HG02852 (cell line): ENCODE measurements around the gene CD52.
"Not testable (repeated sequence)": the region's sequence is repeated elsewhere in the genome, so short reads cannot be mapped to it uniquely, and the experiment has no call there.

Source experiments
- ATAC-seq: cut with Tn5 transposase; IDR thresholded peaks from one replicate; pipeline ENCODE4 v1.9.1; 2021; ENCODE audit warnings: mild to moderate bottlenecking, moderate library complexity; ENCODE audit not compliant: unreplicated experiment

The CD52 gene

GRCh38 chr1:26327956-26328362, 10.2 kb downstream of the CD52 start:
- no peak for ATAC-seq

GRCh38 chr1:26328597-26328996, 10.8 kb downstream of the CD52 start:
- ATAC-seq = no peak

- ATAC-seq = not testable (repeated sequence)
Measured at GRCh38 chr1:26329380-26329779, 11.6 kb downstream of the CD52 start.

- no peak for ATAC-seq
Measured at GRCh38 chr1:26330276-26330675, 12.5 kb downstream of the CD52 start.

DNA sequence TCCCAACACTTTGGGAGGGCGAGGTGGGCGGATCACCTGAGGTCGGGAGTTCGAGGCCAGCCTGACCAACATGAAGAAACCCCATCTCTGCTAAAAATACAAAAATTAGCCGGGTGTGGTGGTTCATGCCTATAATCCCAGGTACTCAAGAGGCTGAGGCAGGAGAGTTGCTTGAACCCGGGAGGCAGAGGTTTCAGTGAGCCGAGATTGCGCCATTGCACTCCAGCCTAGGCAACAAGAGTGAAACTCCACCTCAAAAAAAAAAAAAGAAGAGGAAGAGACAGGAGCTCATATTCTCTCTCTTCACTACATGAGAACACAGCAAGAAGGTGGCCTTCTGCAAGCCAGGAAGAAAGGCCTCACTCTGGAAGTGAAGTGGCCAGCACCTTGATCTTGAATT, 15.6 kb downstream of the CD52 start:
- ATAC-seq = not testable (repeated sequence)

DNA sequence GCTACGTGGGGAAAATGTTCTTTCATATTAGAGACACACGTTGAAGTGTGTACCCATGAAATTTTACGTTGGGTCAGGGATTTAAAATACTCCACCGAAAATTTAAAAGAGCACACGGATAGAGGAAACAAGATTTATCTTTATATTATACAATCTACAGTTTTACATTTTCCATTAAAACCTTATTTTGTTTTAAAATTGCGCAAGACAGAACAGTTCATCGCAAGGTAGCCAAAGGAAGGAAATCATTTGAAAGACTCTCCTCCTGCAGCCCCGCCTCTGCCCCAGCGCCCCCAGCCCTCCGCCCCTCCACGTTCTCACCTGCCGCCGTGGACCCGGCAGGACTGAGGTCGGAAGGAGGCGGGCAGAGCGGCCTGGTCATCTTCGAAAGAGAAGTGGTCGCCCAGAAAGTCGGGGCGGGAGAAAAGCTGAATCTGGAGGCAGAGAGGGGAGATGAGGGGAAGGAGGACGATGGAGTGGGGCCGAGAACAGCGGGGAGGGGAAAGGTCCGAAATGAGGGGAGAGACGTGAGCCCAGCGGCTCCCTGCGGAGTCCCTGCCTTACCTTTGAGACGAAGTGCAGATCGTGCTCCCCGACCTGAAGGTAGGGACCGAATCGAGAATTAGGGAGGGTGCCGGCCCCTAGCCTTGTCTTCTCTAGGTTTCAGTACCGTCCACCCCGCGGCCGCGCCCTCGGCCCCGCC, 18.2 kb downstream of the CD52 start:
- ATAC-seq = no peak

DNA sequence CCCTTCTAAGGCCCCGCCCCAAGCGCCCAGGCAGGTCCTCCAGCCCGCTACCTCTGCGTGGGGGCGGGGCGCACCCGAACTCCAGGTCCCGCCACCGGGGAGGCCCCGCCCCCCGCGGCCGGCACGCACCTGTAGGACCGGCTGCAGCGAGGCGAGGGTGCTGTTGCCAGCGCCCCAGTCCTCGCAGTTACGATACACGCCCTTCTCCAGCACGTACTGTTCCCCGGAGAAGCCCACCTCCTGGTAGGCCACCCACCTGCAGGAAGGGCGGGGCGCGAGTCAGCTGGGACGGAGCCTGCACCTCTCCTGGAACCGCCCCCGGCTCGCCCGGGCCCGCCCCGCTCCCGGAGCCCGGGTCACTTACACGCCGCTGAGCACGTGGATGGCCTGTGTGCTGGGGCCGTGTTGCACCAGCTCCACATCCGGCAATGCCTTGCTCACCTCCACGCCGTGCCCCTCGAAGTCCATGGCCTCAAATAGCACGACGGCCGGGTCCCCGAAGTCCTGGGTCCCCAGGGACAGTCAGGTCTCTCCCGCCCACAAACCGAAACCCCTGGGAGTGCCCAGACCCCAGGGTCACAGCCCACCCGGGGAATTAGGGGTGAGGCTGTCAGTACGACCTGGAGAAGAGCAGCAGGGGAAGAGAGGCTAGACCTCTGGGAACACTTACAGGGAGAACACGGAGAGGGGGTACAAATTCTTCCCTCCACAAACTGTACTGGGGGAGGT, 18.9 kb downstream of the CD52 start:
- peak; percentile 60 for ATAC-seq

- ATAC-seq = no peak
Measured at GRCh38 chr1:26337206-26337535, 19.4 kb downstream of the CD52 start.

- no peak for ATAC-seq
Measured at GRCh38 chr1:26337625-26338024, 19.9 kb downstream of the CD52 start.

DNA sequence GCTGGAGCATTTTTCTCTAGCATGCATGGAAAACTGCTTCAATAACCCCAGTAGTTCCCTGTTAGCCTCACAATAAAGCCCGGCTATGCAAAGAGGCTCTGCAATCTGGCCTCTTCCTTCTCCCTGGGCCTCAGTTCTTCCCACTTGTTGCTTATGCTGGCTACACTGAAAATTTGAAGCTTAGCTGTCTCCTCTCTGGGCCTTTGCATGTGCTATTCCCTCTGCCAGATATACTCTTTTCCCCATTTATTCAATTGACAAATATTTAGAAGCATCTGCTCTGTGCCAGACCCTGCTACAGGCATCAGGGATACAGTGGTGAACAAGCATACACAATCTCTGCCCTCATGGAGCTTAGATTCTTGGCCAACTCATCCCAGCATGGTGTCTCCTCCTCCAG, 20.9 kb downstream of the CD52 start:
- ATAC-seq = no peak

DNA sequence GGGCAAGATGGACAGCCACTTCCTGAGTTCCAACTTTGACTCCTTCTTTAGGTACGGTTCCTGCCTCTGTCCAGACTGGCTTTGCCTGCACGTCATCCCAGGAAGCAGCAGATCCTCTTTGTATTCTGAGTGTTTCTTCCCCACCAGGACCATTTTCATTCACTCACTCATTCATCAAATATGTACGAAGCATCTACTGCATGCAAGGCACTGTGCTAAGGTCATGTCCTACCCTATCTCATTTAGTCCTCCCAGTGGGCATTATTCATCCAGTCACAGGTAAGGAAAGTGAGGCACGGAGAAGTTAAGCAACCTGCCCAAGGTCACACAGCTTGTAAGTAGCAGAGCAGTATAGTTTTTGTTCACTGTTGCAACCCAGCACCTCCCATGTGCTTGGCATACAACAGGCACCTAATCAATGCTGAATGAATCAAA, 22.3 kb downstream of the CD52 start:
- no peak for ATAC-seq

- no peak for ATAC-seq
Measured at GRCh38 chr1:26344147-26344920, 26.6 kb downstream of the CD52 start.

GRCh38 chr1:26345718-26346117, 28.0 kb downstream of the CD52 start:
- no peak for ATAC-seq

GRCh38 chr1:26346274-26347033, 28.7 kb downstream of the CD52 start:
- no peak for ATAC-seq

DNA sequence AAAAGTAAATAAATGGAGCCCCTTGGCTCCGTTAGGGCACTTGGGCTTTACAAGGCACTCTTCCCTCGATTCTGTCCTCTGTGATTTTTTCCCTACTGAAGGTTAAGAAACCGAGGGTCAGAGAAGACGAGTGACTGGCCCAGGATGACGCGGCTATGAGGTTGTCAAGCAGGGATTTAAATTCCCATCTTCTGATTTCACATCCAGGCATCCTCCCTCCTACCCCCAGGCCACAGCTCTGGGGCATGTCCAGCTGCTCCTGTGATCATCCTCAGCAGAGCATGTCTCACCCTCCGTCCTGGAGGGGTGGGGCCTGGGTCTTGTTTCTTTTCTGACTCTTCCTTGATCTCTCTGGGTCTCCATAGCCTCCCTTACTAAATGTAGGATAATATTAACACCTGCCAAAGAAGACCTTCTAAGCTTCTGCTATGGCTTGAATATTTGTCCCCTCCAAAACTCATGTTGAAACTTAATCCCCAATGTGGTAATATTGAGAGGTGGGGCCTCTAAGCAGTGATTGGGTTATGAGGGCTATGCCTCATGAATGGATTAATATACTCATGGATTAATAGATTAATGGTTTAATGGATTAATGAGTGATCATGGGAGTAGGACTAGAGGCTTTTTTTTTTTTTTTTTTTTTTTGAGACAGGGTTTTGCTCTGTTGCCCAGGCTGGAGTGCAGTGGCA, 31.6 kb downstream of the CD52 start:
- ATAC-seq = no peak

DNA sequence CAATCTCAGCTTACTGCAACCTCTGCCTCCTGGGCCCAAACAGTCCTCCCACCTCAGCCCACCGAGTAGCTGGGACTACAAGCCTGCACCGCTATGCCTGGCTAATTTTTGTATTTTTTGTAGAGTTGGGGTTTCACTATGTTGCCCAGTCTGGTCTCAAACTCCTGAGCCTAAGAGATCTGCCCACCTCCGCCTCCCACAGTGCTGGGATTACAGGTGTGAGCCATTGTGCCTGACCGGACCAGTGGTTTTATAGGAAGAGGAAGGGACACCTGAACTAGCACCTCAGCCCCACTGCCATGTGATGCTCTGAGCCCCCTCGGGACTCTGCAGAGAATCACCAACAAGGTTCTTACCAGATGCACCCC, 32.1 kb downstream of the CD52 start:
- ATAC-seq = no peak

DNA sequence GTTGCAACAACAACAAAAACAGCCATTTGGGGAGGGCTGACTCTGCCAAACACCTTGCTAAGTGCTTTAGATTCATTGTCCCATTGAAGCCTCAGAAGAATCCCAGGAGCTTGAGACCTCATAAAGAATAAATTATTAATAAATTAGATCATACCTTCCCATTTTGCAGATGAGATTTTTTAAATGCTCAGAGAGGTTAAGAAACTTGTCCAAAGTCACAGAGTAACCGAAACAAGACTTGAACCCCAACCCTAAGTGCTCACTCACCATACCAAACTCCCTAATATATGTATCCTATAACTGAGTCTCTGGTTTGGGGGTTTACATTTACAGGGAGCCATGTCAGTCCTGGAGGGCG, 32.6 kb downstream of the CD52 start:
- no peak for ATAC-seq

DNA sequence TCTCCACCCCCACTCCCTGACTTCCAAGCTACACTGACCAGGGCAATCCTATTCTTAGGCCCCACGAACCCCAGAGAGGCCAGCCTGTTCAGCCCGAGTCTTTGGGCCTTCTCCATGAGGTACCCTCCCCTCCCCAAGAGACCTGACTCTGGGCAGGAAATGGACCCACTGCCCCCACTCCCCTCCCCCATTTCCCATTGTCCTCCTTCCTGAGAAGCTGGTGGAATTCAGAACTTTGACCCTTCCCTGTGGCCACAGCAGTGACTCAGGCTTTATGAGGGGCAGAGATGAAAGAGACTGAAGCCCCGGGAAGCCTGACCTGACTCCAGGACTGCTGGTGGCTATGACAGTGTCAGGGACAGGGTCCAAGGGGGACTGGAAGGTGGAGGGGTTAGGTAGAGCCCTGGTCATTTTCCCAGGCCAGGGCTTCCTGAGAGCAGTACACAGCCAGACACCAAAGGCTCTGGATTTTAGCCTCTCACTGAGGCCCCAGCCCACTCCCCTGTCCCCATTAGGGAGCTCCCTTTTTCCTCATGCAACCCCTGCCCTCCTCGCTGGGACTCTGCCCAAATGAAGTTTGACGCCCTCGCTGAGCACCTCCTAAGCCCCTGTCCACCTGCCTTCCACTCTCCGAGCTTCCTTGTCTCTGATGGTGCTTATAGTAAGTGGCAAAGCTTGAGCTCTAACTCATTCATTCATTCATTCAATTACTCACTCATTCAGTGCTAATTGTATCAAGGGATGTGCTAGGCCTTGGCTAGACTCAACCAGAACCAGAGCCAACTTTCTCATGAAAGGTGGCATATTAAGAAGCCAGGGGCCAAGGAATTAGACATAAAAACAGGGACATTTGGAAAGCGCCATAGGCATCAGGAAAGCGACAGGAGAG, 33.2 kb downstream of the CD52 start:
- ATAC-seq = no peak

GRCh38 chr1:26351590-26352337, 34.0 kb downstream of the CD52 start:
- no peak for ATAC-seq
